SK-N-SH (cell line): ENCODE measurements around the gene STARD13. TPM values are rescaled to one million over a fixed set of nuclear protein-coding genes. Genes with fewer than 3 reads are reported as not detected.

Experiments
- CTCF ChIA-PET: fragments of 300-600, 350-600 bp; formaldehyde crosslinking; extraction: SDS; loops from one replicate; lab custom pipeline; 2021; lab: Yijun Ruan, JAX
- POLR2A ChIA-PET: fragments of 350-600 bp; sonication (Branson Sonifier 250); formaldehyde crosslinking; extraction: SDS; loops from one replicate; lab custom pipeline; 2020; ENCODE audit warnings: antibody characterized with exemption, inconsistent platforms; lab: Yijun Ruan, JAX
- DNase-seq: peaks from one replicate; pipeline ENCODE4 v3.0.0; 2012
- H2AFZ ChIP-seq: fragments of 200-600 bp; sonication (generic); 2 replicates; pipeline ENCODE4 v1.8.1; 2016; ENCODE audit warnings: antibody characterized with exemption, mild to moderate bottlenecking, low read depth
- H3F3A ChIP-seq: fragments of 200-600 bp; sonication (generic); replicated peaks from 2 replicates; pipeline ENCODE3; 2016; ENCODE audit warnings: antibody characterized with exemption, mild to moderate bottlenecking; ENCODE audit not compliant: insufficient read depth
- H3K27ac ChIP-seq, 2 experiments: fragments of 200-500 bp in 1 of 2; fragments of 200-600 bp in 1 of 2; sonication (Bioruptor generic) in 1 of 2; sonication (generic), shearing (Covaris generic) in 1 of 2; 2 replicates each; pipeline versions ENCODE4 v1.5.1 to v1.6.1; 2014 to 2016; ENCODE audit warnings: low read depth in 2 of 2, inconsistent platforms in 1 of 2, low read length in 1 of 2, mild to moderate bottlenecking in 1 of 2, mixed read lengths in 1 of 2
- H3K27me3 ChIP-seq: fragments of 200-600 bp; sonication (generic), shearing (Covaris generic); 2 replicates; pipeline ENCODE4 v1.6.1; 2016; ENCODE audit warnings: mixed run types; ENCODE audit not compliant: insufficient read depth
- H3K36me3 ChIP-seq, 2 experiments: fragments of 200-500 bp in 1 of 2; fragments of 200-600 bp in 1 of 2; sonication (Bioruptor generic) in 1 of 2; sonication (generic) in 1 of 2; replicated peaks in 1 of 2; 2 replicates each; pipeline versions ENCODE3 to v1.5.1; 2014 to 2016; ENCODE audit warnings: low read length in 1 of 2, mild to moderate bottlenecking in 1 of 2; ENCODE audit not compliant: insufficient read depth in 2 of 2, control insufficient read depth in 1 of 2
- H3K4me1 ChIP-seq, 2 experiments: fragments of 200-500 bp in 1 of 2; fragments of 200-600 bp in 1 of 2; sonication (Bioruptor generic) in 1 of 2; sonication (generic), shearing (Covaris generic) in 1 of 2; 2 replicates each; pipeline versions ENCODE4 v1.5.1 to v1.6.1; 2014 to 2016; ENCODE audit warnings: low read depth in 1 of 2, low read length in 1 of 2, mixed run types in 1 of 2; ENCODE audit not compliant: insufficient read depth in 2 of 2, control insufficient read depth in 1 of 2
- H3K4me2 ChIP-seq: fragments of 200-600 bp; sonication (generic), shearing (Covaris generic); 2 replicates; pipeline ENCODE4 v1.6.1; 2017; ENCODE audit warnings: mixed run types
- H3K4me3 ChIP-seq, 2 experiments: fragments of 200-500 bp in 1 of 2; fragments of 200-600 bp in 1 of 2; sonication (Bioruptor generic) in 1 of 2; sonication (generic), shearing (Covaris generic) in 1 of 2; 2 replicates each; pipeline versions ENCODE4 v1.5.1 to v1.8.1; 2014 to 2016; ENCODE audit warnings: low read depth in 2 of 2, inconsistent platforms in 1 of 2, low read length in 1 of 2, mild to moderate bottlenecking in 1 of 2, mixed read lengths in 1 of 2, moderate library complexity in 1 of 2
- H3K79me2 ChIP-seq: fragments of 200-600 bp; sonication (generic); 2 replicates; pipeline ENCODE4 v1.8.1; 2017; ENCODE audit warnings: mild to moderate bottlenecking; ENCODE audit not compliant: insufficient read depth
- H3K9ac ChIP-seq: fragments of 200-600 bp; sonication (generic); 2 replicates; pipeline ENCODE4 v1.6.1; 2017; ENCODE audit warnings: mixed run types
- H3K9me2 ChIP-seq: fragments of 200-600 bp; sonication (generic); 2 replicates; pipeline ENCODE4 v1.6.1; 2017; ENCODE audit warnings: mixed run types
- H3K9me3 ChIP-seq: fragments of 200-600 bp; sonication (generic); 2 replicates; pipeline ENCODE4 v1.6.1; 2017; ENCODE audit warnings: mixed run types, mild to moderate bottlenecking, moderate library complexity
- H4K20me1 ChIP-seq: fragments of 200-600 bp; sonication (generic); 2 replicates; pipeline ENCODE4 v1.6.1; 2017; ENCODE audit warnings: mild to moderate bottlenecking, mixed run types; ENCODE audit not compliant: insufficient read depth
- CHD2 ChIP-seq: fragments of 150-350 bp; IDR thresholded peaks from 2 replicates; pipeline ENCODE4 v1.6.1; 2018; ENCODE audit warnings: low read length; ENCODE audit not compliant: partially characterized antibody
- ELF1 ChIP-seq: IDR thresholded peaks from 2 replicates; pipeline ENCODE4 v1.4.0; 2012
- EP300 ChIP-seq, 2 experiments: IDR thresholded peaks; 2 replicates each; pipeline versions ENCODE4 v1.4.0 to v1.6.1; 2012; ENCODE audit warnings: borderline replicate concordance in 1 of 2, low read depth in 1 of 2, low read length in 1 of 2
- FOSL2 ChIP-seq: IDR thresholded peaks from 2 replicates; pipeline ENCODE4 v1.4.0; 2012; ENCODE audit warnings: low read depth, mild to moderate bottlenecking, moderate library complexity, borderline replicate concordance
- FOXM1 ChIP-seq: IDR thresholded peaks from 2 replicates; pipeline ENCODE4 v1.4.0; 2012; ENCODE audit warnings: low read depth, mild to moderate bottlenecking
- GATA2 ChIP-seq: sonication (generic); formaldehyde crosslinking; IDR thresholded peaks from 2 replicates; pipeline ENCODE4 v1.5.0; 2020; ENCODE audit warnings: mild to moderate bottlenecking, missing genetic modification reagents
- JUND ChIP-seq: IDR thresholded peaks from 2 replicates; pipeline ENCODE4 v1.4.0; 2012
- MEF2A ChIP-seq: IDR thresholded peaks from 2 replicates; pipeline ENCODE4 v1.4.0; 2012; ENCODE audit warnings: low read depth, borderline replicate concordance
- MXI1 ChIP-seq: IDR thresholded peaks from 2 replicates; pipeline ENCODE4 v1.6.1; 2012; ENCODE audit warnings: mild to moderate bottlenecking, low read depth, low read length, improper control_type of control experiment
- NFIC ChIP-seq: IDR thresholded peaks from 2 replicates; pipeline ENCODE4 v1.4.0; 2012; ENCODE audit warnings: borderline replicate concordance
- NRF1 ChIP-seq: IDR thresholded peaks from 2 replicates; pipeline ENCODE4 v1.6.1; 2012; ENCODE audit warnings: low read depth, mild to moderate bottlenecking, low read length
- RCOR1 ChIP-seq: fragments of 150-350 bp; IDR thresholded peaks from 2 replicates; pipeline ENCODE4 v1.6.1; 2017; ENCODE audit warnings: antibody characterized with exemption, low read length
- RXRA ChIP-seq: IDR thresholded peaks from 2 replicates; pipeline ENCODE4 v1.4.0; 2012; ENCODE audit warnings: low read depth, mild to moderate bottlenecking, borderline replicate concordance
- SIN3A ChIP-seq: IDR thresholded peaks from 2 replicates; pipeline ENCODE4 v1.6.1; 2012; ENCODE audit warnings: low read depth, mild to moderate bottlenecking, low read length, moderate library complexity, borderline replicate concordance
- TAF1 ChIP-seq: IDR thresholded peaks from 2 replicates; pipeline ENCODE4 v1.6.1; 2012; ENCODE audit warnings: low read depth, mild to moderate bottlenecking, low read length, moderate library complexity, borderline replicate concordance
- TCF12 ChIP-seq: IDR thresholded peaks from 2 replicates; pipeline ENCODE4 v1.4.0; 2012
- YY1 ChIP-seq: IDR thresholded peaks from 2 replicates; pipeline ENCODE4 v1.4.0; 2012; ENCODE audit warnings: low read depth, mild to moderate bottlenecking
- WGBS: methylation state at CpG from one replicate; pipeline ENCODE4 v1.1.6; 2017; ENCODE audit warnings: low lambda C conversion rate; 5-methylcytosine and 5-hydroxymethylcytosine counted together
- polyA plus RNA-seq, 3 experiments: library from polyadenylated mRNA; depleted of rRNA; stranded (reverse); fragments of >200 nt; gene quantifications; 2 replicates each; pipeline ENCODE4 v1.2.3, GENCODE V29; 2012
- TF ChIP-seq, protein P1 (sequence below): IDR thresholded peaks from 2 replicates; pipeline ENCODE4; 2012
- TF ChIP-seq, protein P2 (sequence below): fragments of 200-600 bp; sonication (generic); IDR thresholded peaks from 2 replicates; pipeline ENCODE4 v1.6.1; 2017; ENCODE audit warnings: antibody characterized with exemption, mild to moderate bottlenecking, moderate library complexity

Gene STARD13
- polyA plus RNA-seq, 1 of the 3 experiments (the other 2 are of a cell fraction): 5.7 TPM

GRCh38 chr13:33101835-33102234, 183.7 kb downstream of the STARD13 start:
- H4K20me1 ChIP-seq: no peaks in the 10 kb centered on the region
- no peak overlapping the region for H3K4me3 ChIP-seq
- ChIA-PET POLR2A (no interaction called here), CTCF (no interaction called here)
- no peak overlapping the region for H2AFZ ChIP-seq
- 92% methylated on average over 2 of the region's 2 CpGs for WGBS
- H3K36me3 ChIP-seq: peaks cover 15 to 18% of the 10 kb centered on the region in 2 experiments
- H3F3A ChIP-seq: no peaks in the 10 kb centered on the region
- no peaks in the 10 kb centered on the region for H3K9me3 ChIP-seq
- no peaks in the 10 kb centered on the region for H3K27me3 ChIP-seq
- H3K27ac ChIP-seq: no peak overlapping the region
- H3K9ac ChIP-seq: no peak overlapping the region
- TF ChIP-seq, protein P1, sequence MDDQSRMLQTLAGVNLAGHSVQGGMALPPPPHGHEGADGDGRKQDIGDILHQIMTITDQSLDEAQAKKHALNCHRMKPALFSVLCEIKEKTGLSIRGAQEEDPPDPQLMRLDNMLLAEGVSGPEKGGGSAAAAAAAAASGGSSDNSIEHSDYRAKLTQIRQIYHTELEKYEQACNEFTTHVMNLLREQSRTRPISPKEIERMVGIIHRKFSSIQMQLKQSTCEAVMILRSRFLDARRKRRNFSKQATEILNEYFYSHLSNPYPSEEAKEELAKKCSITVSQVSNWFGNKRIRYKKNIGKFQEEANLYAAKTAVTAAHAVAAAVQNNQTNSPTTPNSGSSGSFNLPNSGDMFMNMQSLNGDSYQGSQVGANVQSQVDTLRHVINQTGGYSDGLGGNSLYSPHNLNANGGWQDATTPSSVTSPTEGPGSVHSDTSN: no peak
- TF ChIP-seq TAF1 (no peak), FOXM1 (no peak), SIN3A (no peak), NRF1 (no peak), TCF12 (no peak), MEF2A (no peak), RXRA (no peak), JUND (no peak), NFIC (no peak), MXI1 (no peak), GATA2 (CRISPR knock-in tag) (no peak), ELF1 (no peak), RCOR1 (no peak)
- TF ChIP-seq, protein P2, sequence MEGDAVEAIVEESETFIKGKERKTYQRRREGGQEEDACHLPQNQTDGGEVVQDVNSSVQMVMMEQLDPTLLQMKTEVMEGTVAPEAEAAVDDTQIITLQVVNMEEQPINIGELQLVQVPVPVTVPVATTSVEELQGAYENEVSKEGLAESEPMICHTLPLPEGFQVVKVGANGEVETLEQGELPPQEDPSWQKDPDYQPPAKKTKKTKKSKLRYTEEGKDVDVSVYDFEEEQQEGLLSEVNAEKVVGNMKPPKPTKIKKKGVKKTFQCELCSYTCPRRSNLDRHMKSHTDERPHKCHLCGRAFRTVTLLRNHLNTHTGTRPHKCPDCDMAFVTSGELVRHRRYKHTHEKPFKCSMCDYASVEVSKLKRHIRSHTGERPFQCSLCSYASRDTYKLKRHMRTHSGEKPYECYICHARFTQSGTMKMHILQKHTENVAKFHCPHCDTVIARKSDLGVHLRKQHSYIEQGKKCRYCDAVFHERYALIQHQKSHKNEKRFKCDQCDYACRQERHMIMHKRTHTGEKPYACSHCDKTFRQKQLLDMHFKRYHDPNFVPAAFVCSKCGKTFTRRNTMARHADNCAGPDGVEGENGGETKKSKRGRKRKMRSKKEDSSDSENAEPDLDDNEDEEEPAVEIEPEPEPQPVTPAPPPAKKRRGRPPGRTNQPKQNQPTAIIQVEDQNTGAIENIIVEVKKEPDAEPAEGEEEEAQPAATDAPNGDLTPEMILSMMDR: no peak
- H3K9me2 ChIP-seq: no peaks in the 10 kb centered on the region
- no peaks in the 10 kb centered on the region for H3K79me2 ChIP-seq
- no peak overlapping the region for H3K4me2 ChIP-seq
- DNase-seq: no peak
- H3K4me1 ChIP-seq: no peaks in the 10 kb centered on the region

DNA sequence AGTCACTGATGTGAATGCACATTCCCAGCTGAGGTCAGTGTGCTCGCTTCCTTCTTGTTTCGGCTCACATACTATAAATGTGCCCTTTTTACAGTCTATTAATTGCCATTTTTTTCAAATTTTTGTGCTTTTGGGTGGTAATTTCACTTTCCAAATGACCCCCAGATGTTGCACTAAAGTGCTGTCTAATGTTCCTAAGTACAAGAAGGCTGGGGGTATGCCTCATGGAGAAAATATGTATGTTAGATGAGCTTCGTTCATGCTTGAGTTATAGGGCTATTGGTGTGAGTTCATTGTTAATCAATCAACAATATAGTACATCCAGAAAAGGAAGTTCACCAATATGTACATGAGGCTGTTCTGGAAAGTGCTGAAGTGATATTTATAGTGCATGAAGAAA, 184.7 kb downstream of the STARD13 start:
- DNase-seq: no peak
- POLR2A ChIA-PET: no interaction called here
- H3K9me2 ChIP-seq: no peaks in the 10 kb centered on the region
- H3K4me3 ChIP-seq: no peak overlapping the region
- peaks cover 9 to 17% of the 10 kb centered on the region in 2 experiments for H3K36me3 ChIP-seq
- CTCF ChIA-PET: interaction anchor here (0.8 kb wide), 1 partner anchor 39 kb away, joined by 3 read pairs; no protein-coding TSS in a partner anchor
- no peaks in the 10 kb centered on the region for H3K9me3 ChIP-seq
- H3K9ac ChIP-seq: no peak overlapping the region
- H3K4me1 ChIP-seq: no peaks in the 10 kb centered on the region
- no peaks in the 10 kb centered on the region for H4K20me1 ChIP-seq
- H3K79me2 ChIP-seq: no peaks in the 10 kb centered on the region
- H3K27ac ChIP-seq: no peak overlapping the region
- H3K4me2 ChIP-seq: no peak overlapping the region
- 88% methylated on average over 3 of the region's 3 CpGs for whole genome bisulfite sequencing
- TF ChIP-seq GATA2 (CRISPR knock-in tag) (no peak), EP300 (IDR thresholded peaks at IDR 0.05; ENCODE audit: borderline replicate concordance in 1 of 2, low read depth in 1 of 2, low read length in 1 of 2) (no peak), FOSL2 (no peak), JUND (no peak), CHD2 (no peak), YY1 (no peak)
- H2AFZ ChIP-seq: no peak overlapping the region
- H3F3A ChIP-seq: no peaks in the 10 kb centered on the region
- no peaks in the 10 kb centered on the region for H3K27me3 ChIP-seq
